Esophagus (tissue), 2 donors: Measurements from ENCODE around the gene AATF. TPM values are rescaled to one million over a fixed set of nuclear protein-coding genes. Genes with fewer than 3 reads are reported as not detected.

ENCODE experiments used
- H3K27ac ChIP-seq, 2 donors: one replicate each; pipeline ENCODE4 v1.5.1; 2013; ENCODE audit warnings: low read depth in 2 of 2, mild to moderate bottlenecking in 2 of 2, inconsistent platforms in 1 of 2, low read length in 1 of 2, moderate library complexity in 1 of 2
- H3K27me3 ChIP-seq, 2 donors: one replicate each; pipeline ENCODE4 v1.6.1; 2013; ENCODE audit warnings: low read length in 2 of 2, control low read depth in 1 of 2, mild to moderate bottlenecking in 1 of 2; ENCODE audit not compliant: insufficient read depth in 2 of 2, control insufficient read depth in 1 of 2
- H3K36me3 ChIP-seq, 2 donors: one replicate each; pipeline ENCODE4 v1.6.1; 2013; ENCODE audit warnings: low read length in 1 of 2; ENCODE audit not compliant: control insufficient read depth in 2 of 2, insufficient read depth in 2 of 2
- H3K4me1 ChIP-seq, 2 donors: one replicate each; pipeline ENCODE4 v1.6.1; 2013; ENCODE audit warnings: low read length in 1 of 2; ENCODE audit not compliant: control insufficient read depth in 2 of 2, insufficient read depth in 2 of 2
- H3K4me3 ChIP-seq, 2 donors: one replicate each; pipeline ENCODE4 v1.5.1; 2013; ENCODE audit warnings: low read length in 2 of 2, mild to moderate bottlenecking in 2 of 2, low read depth in 1 of 2, moderate library complexity in 1 of 2
- H3K9me3 ChIP-seq, 2 donors: one replicate each; pipeline ENCODE4 v1.6.1; 2013; ENCODE audit warnings: mild to moderate bottlenecking in 2 of 2, low read depth in 1 of 2, low read length in 1 of 2, moderate library complexity in 1 of 2; ENCODE audit not compliant: control insufficient read depth in 2 of 2, insufficient read depth in 1 of 2
- WGBS, 2 donors: extraction: QIAGEN DNeasy Blood & Tissue Kit; methylation state at CpG; one replicate each; pipeline ENCODE4 v1.1.7; 2013; 5-methylcytosine and 5-hydroxymethylcytosine counted together
- polyA plus RNA-seq, 2 donors: library from polyadenylated mRNA; stranded (reverse); fragments of 200-250 nt; gene quantifications; one replicate each; pipeline ENCODE4 v1.2.3, GENCODE V29; 2013
- donor health status: healthy with polysubstance abuse.
- donor health status: Bipolar disorder and iron deficiency.

Gene AATF
- polyA plus RNA-seq: 10 to 100 TPM; 17.4 to 25.7 TPM

GRCh38 chr17:36948717-36949460, at the start of gene AATF:
Gene AATF, plus strand, starts transcription at chr17:36948954. Its CDS starts 172 bp downstream, at chr17:36949126.
- H3K4me3 ChIP-seq: peak within 1 kb of the TSS; percentile 83 to 96
- H3K27ac ChIP-seq: peak within 1 kb of the TSS; percentile 86 to 92
- 0 to 1% methylated on average over 86 to 90 of the region's 90 CpGs for WGBS, 2 donors
- H3K36me3 ChIP-seq: peaks cover 6 to 7% of the 10 kb centered on the region in 2 donors
- peaks cover 0 to 16% of the 10 kb centered on the region in 2 donors for H3K27me3 ChIP-seq
- no peaks in the 10 kb centered on the region for H3K9me3 ChIP-seq
- peaks cover 0 to 5% of the 10 kb centered on the region in 2 donors for H3K4me1 ChIP-seq

GRCh38 chr17:36899250-36900159, 49.2 kb upstream of the AATF start:
- Histone ChIP-seq H3K4me3 (no peak overlapping the region), H3K27me3 (no peaks in the 10 kb centered on the region), H3K27ac (no peak overlapping the region), H3K4me1 (no peaks in the 10 kb centered on the region), H3K36me3 (no peaks in the 10 kb centered on the region), H3K9me3 (no peaks in the 10 kb centered on the region)
- WGBS, 2 donors: 55 to 70% methylated on average over 7 of the region's 7 CpGs

GRCh38 chr17:36900160-36900512, 48.6 kb upstream of the AATF start:
- Histone ChIP-seq H3K4me1 (no peaks in the 10 kb centered on the region), H3K9me3 (no peaks in the 10 kb centered on the region), H3K4me3 (no peak overlapping the region), H3K36me3 (no peaks in the 10 kb centered on the region), H3K27me3 (no peaks in the 10 kb centered on the region), H3K27ac (no peak overlapping the region)
- 65 to 76% methylated on average over 7 of the region's 7 CpGs for WGBS, 2 donors

GRCh38 chr17:36901506-36901905, 47.2 kb upstream of the AATF start:
- Histone ChIP-seq H3K27me3 (no peaks in the 10 kb centered on the region), H3K27ac (no peak overlapping the region)
- WGBS, 2 donors: 40 to 46% methylated on average over 14 of the region's 14 CpGs

GRCh38 chr17:36907407-36907806, 41.3 kb upstream of the AATF start:
- Histone ChIP-seq H3K27ac (no peak overlapping the region), H3K36me3 (no peaks in the 10 kb centered on the region), H3K4me1 (no peaks in the 10 kb centered on the region), H3K27me3 (peaks cover 0 to 5% of the 10 kb centered on the region in 2 donors), H3K4me3 (no peak overlapping the region), H3K9me3 (peaks cover 0 to 2% of the 10 kb centered on the region in 2 donors)
- 70 to 73% methylated on average over 10 of the region's 10 CpGs for WGBS, 2 donors

More at GRCh38 chr17:36901506-36901905, 47.2 kb upstream of the AATF start:
- H3K4me1 ChIP-seq: no peaks in the 10 kb centered on the region
- no peaks in the 10 kb centered on the region for H3K36me3 ChIP-seq
- no peaks in the 10 kb centered on the region for H3K9me3 ChIP-seq
- no peak overlapping the region for H3K4me3 ChIP-seq

GRCh38 chr17:36910513-36910912, 38.2 kb upstream of the AATF start:
- H3K4me1 ChIP-seq: no peaks in the 10 kb centered on the region
- no peaks in the 10 kb centered on the region for H3K36me3 ChIP-seq
- peaks cover 0 to 2% of the 10 kb centered on the region in 2 donors for H3K9me3 ChIP-seq
- H3K27ac ChIP-seq: no peak overlapping the region
- 72 to 74% methylated on average over 5 of the region's 5 CpGs for WGBS, 2 donors
- H3K27me3 ChIP-seq: peaks cover 0 to 5% of the 10 kb centered on the region in 2 donors
- no peak overlapping the region for H3K4me3 ChIP-seq

- no peak overlapping the region for H3K27ac ChIP-seq
- H3K36me3 ChIP-seq: no peaks in the 10 kb centered on the region
- H3K4me3 ChIP-seq: no peak overlapping the region
- H3K9me3 ChIP-seq: peaks cover 0 to 2% of the 10 kb centered on the region in 2 donors
- no peaks in the 10 kb centered on the region for H3K4me1 ChIP-seq
- H3K27me3 ChIP-seq: peaks cover 0 to 5% of the 10 kb centered on the region in 2 donors
- 59% methylated on average over 3 of the region's 3 CpGs for WGBS, 2 donors
These were observed 37.8 kb upstream of the AATF start for GRCh38 chr17:36911001-36911400.

GRCh38 chr17:36913132-36913531, 35.6 kb upstream of the AATF start:
- no peaks in the 10 kb centered on the region for H3K4me1 ChIP-seq
- no peak overlapping the region for H3K4me3 ChIP-seq
- H3K9me3 ChIP-seq: no peaks in the 10 kb centered on the region
- 38 to 44% methylated on average over 5 of the region's 5 CpGs for WGBS, 2 donors
- no peaks in the 10 kb centered on the region for H3K27me3 ChIP-seq
- no peaks in the 10 kb centered on the region for H3K36me3 ChIP-seq
- H3K27ac ChIP-seq: no peak overlapping the region

- WGBS, 2 donors: 40 to 47% methylated on average over 3 of the region's 3 CpGs
- Histone ChIP-seq H3K9me3 (no peaks in the 10 kb centered on the region), H3K27ac (no peak overlapping the region), H3K36me3 (no peaks in the 10 kb centered on the region), H3K27me3 (no peaks in the 10 kb centered on the region), H3K4me1 (peaks cover 3 to 4% of the 10 kb centered on the region in 2 donors), H3K4me3 (no peak overlapping the region)
These were observed 30.5 kb upstream of the AATF start for GRCh38 chr17:36918211-36918691.
